ENCODE measurements around the gene TPCN1. TPM values are rescaled to one million over a fixed set of nuclear protein-coding genes. Genes with fewer than 3 reads are reported as not detected.

Gene TPCN1
- polyA plus RNA-seq, 1 of the 3 experiments (the other 2 are of a cell fraction), result 15.7 TPM

DNA sequence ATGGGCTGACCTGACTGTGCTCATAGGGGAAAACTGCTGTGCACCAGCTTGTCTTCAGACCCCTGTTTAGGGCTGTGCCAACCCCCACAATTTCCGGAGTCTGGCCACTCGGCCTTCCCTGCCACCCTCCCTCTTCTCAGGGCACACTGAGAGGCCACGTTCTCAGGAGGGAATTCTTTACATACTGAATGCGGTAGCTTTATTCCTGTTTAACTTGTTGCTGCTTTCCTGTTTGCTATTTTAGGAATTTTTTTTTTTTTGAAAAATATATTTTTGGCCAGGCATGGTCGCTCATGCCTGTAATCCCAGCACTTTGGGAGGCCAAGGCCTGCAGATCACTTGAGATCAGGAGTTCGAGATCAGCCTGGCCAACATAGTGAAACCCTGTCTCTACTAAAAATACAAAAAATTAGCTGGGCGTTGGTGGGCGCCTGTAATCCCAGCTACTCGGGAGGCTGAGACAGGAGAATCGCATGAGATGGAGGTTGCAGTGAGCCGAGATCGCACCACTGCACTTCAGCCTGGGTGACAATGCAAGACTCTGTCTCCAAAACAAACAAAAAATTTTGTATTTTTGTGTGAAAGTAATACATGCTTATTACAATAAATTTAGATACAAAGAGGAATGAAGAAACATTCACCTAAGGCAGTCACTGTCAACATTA, 39.5 kb downstream of the TPCN1 start:
- Histone ChIP-seq H3K9me3 (no peaks in the 10 kb centered on the region), H3K27me3 (ENCODE audit: insufficient read depth) (no peaks in the 10 kb centered on the region), H3K79me2 (ENCODE audit: insufficient read depth) (no peaks in the 10 kb centered on the region), H2AFZ (ENCODE audit: low read depth) (no peak overlapping the region), H3K9ac (no peak overlapping the region), H4K20me1 (ENCODE audit: insufficient read depth) (no peaks in the 10 kb centered on the region), H3K4me1 (ENCODE audit: control insufficient read depth in 1 of 2, insufficient read depth in 2 of 2, low read depth in 1 of 2, low read length in 1 of 2) (peaks cover 6 to 29% of the 10 kb centered on the region in 2 experiments; a peak in 2 of 4 replicates), H3K27ac (ENCODE audit: low read depth in 2 of 2, low read length in 1 of 2) (peak overlapping the region in 1 of 2 experiments; percentile 90; a peak in 2 of 4 replicates), H3F3A (replicated peaks; ENCODE audit: insufficient read depth) (no peaks in the 10 kb centered on the region), H3K36me3 (replicated peaks in 1 of 2; ENCODE audit: control insufficient read depth in 1 of 2, insufficient read depth in 2 of 2, low read length in 1 of 2) (no peaks in the 10 kb centered on the region), H3K4me3 (ENCODE audit: low read depth in 2 of 2, low read length in 1 of 2) (no peak overlapping the region), H3K9me2 (no peaks in the 10 kb centered on the region), H3K4me2 (no peak overlapping the region)
- POLR2A ChIA-PET, result no interaction called here
- TF ChIP-seq, protein P1, sequence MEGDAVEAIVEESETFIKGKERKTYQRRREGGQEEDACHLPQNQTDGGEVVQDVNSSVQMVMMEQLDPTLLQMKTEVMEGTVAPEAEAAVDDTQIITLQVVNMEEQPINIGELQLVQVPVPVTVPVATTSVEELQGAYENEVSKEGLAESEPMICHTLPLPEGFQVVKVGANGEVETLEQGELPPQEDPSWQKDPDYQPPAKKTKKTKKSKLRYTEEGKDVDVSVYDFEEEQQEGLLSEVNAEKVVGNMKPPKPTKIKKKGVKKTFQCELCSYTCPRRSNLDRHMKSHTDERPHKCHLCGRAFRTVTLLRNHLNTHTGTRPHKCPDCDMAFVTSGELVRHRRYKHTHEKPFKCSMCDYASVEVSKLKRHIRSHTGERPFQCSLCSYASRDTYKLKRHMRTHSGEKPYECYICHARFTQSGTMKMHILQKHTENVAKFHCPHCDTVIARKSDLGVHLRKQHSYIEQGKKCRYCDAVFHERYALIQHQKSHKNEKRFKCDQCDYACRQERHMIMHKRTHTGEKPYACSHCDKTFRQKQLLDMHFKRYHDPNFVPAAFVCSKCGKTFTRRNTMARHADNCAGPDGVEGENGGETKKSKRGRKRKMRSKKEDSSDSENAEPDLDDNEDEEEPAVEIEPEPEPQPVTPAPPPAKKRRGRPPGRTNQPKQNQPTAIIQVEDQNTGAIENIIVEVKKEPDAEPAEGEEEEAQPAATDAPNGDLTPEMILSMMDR (IDR thresholded peaks at IDR 0.05), result no peak
- TF ChIP-seq RXRA (IDR thresholded peaks at IDR 0.05; ENCODE audit: borderline replicate concordance, low read depth) (no peak), PBX3 (IDR thresholded peaks at IDR 0.05) (no peak), YY1 (IDR thresholded peaks at IDR 0.05; ENCODE audit: low read depth) (no peak), EP300 (IDR thresholded peaks at IDR 0.05; ENCODE audit: borderline replicate concordance in 1 of 2, low read depth in 1 of 2, low read length in 1 of 2) (no peak), TAF1 (IDR thresholded peaks at IDR 0.05; ENCODE audit: borderline replicate concordance, low read depth, low read length) (no peak), FOXJ3 (CRISPR knock-in tag; IDR thresholded peaks at IDR 0.05) (no peak), TEAD4 (IDR thresholded peaks at IDR 0.05; ENCODE audit: borderline replicate concordance, insufficient read depth) (no peak), SIN3A (IDR thresholded peaks at IDR 0.05; ENCODE audit: borderline replicate concordance, low read depth, low read length) (no peak), USF2 (IDR thresholded peaks at IDR 0.05; ENCODE audit: borderline replicate concordance, low read depth, low read length) (no peak), FOXM1 (IDR thresholded peaks at IDR 0.05; ENCODE audit: low read depth) (no peak)
- TF ChIP-seq, protein P2, sequence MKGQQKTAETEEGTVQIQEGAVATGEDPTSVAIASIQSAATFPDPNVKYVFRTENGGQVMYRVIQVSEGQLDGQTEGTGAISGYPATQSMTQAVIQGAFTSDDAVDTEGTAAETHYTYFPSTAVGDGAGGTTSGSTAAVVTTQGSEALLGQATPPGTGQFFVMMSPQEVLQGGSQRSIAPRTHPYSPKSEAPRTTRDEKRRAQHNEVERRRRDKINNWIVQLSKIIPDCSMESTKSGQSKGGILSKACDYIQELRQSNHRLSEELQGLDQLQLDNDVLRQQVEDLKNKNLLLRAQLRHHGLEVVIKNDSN (IDR thresholded peaks at IDR 0.05; ENCODE audit: borderline replicate concordance, low read depth), result no peak
- TF ChIP-seq, protein P3, sequence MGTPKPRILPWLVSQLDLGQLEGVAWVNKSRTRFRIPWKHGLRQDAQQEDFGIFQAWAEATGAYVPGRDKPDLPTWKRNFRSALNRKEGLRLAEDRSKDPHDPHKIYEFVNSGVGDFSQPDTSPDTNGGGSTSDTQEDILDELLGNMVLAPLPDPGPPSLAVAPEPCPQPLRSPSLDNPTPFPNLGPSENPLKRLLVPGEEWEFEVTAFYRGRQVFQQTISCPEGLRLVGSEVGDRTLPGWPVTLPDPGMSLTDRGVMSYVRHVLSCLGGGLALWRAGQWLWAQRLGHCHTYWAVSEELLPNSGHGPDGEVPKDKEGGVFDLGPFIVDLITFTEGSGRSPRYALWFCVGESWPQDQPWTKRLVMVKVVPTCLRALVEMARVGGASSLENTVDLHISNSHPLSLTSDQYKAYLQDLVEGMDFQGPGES (IDR thresholded peaks at IDR 0.05; ENCODE audit: low read depth, low read length), result no peak
- TF ChIP-seq, protein P4, sequence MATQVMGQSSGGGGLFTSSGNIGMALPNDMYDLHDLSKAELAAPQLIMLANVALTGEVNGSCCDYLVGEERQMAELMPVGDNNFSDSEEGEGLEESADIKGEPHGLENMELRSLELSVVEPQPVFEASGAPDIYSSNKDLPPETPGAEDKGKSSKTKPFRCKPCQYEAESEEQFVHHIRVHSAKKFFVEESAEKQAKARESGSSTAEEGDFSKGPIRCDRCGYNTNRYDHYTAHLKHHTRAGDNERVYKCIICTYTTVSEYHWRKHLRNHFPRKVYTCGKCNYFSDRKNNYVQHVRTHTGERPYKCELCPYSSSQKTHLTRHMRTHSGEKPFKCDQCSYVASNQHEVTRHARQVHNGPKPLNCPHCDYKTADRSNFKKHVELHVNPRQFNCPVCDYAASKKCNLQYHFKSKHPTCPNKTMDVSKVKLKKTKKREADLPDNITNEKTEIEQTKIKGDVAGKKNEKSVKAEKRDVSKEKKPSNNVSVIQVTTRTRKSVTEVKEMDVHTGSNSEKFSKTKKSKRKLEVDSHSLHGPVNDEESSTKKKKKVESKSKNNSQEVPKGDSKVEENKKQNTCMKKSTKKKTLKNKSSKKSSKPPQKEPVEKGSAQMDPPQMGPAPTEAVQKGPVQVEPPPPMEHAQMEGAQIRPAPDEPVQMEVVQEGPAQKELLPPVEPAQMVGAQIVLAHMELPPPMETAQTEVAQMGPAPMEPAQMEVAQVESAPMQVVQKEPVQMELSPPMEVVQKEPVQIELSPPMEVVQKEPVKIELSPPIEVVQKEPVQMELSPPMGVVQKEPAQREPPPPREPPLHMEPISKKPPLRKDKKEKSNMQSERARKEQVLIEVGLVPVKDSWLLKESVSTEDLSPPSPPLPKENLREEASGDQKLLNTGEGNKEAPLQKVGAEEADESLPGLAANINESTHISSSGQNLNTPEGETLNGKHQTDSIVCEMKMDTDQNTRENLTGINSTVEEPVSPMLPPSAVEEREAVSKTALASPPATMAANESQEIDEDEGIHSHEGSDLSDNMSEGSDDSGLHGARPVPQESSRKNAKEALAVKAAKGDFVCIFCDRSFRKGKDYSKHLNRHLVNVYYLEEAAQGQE (IDR thresholded peaks at IDR 0.05; ENCODE audit: low read depth, low read length), result no peak
- CTCF ChIA-PET, result interaction anchor here (1.3 to 1.4 kb wide), 3 partner anchors 8 to 212 kb away, joined by 3 to 5 read pairs (median 3); no protein-coding TSS in a partner anchor
- WGBS (ENCODE audit: low lambda C conversion rate), result 94% methylated on average over 12 of the region's 12 CpGs
- DNase-seq, result no peak
